DOHH2 (cell line): ENCODE results near the gene ITGA4.

Experiments used
- H3F3A ChIP-seq: fragments of 200-600 bp; sonication (generic), shearing (Covaris generic); 2 replicates; pipeline ENCODE4 v1.6.0; 2016; ENCODE audit warnings: antibody characterized with exemption, mild to moderate bottlenecking; ENCODE audit not compliant: control insufficient read depth, insufficient read depth
- H3K27ac ChIP-seq: fragments of 200-600 bp; sonication (generic); 2 replicates; pipeline ENCODE4 v1.5.1; 2014; ENCODE audit warnings: low read depth, mild to moderate bottlenecking, low read length, moderate library complexity
- H3K27me3 ChIP-seq: fragments of 200-600 bp; sonication (generic); 2 replicates; pipeline ENCODE4 v1.6.1; 2014; ENCODE audit warnings: mild to moderate bottlenecking, low read length, mixed read lengths; ENCODE audit not compliant: control insufficient read depth
- H3K36me3 ChIP-seq: fragments of 200-600 bp; sonication (generic); 2 replicates; pipeline ENCODE4 v1.6.1; 2014; ENCODE audit warnings: mild to moderate bottlenecking, low read length, moderate library complexity, mixed read lengths; ENCODE audit not compliant: control insufficient read depth
- H3K4me1 ChIP-seq: fragments of 200-600 bp; sonication (generic); 2 replicates; pipeline ENCODE4 v1.6.1; 2014; ENCODE audit warnings: mild to moderate bottlenecking, low read length, mixed read lengths; ENCODE audit not compliant: control insufficient read depth
- H3K4me2 ChIP-seq: fragments of 200-600 bp; sonication (generic); 2 replicates; pipeline ENCODE4 v1.6.0; 2014; ENCODE audit warnings: mild to moderate bottlenecking, low read length, moderate library complexity
- H3K4me3 ChIP-seq: fragments of 200-600 bp; sonication (generic); 2 replicates; pipeline ENCODE4 v1.5.1; 2014; ENCODE audit warnings: mild to moderate bottlenecking, low read length, mixed read lengths
- H3K79me2 ChIP-seq: fragments of 200-600 bp; sonication (generic); 2 replicates; pipeline ENCODE4 v1.6.1; 2014; ENCODE audit warnings: mild to moderate bottlenecking, low read length, mixed read lengths; ENCODE audit not compliant: control insufficient read depth
- H3K9me2 ChIP-seq: fragments of 200-600 bp; sonication (generic); replicated peaks from 2 replicates; pipeline ENCODE4 v1.6.1; 2014; ENCODE audit warnings: mild to moderate bottlenecking, low read length, mixed read lengths; ENCODE audit not compliant: control insufficient read depth
- H3K9me3 ChIP-seq: fragments of 200-600 bp; sonication (generic); 2 replicates; pipeline ENCODE4 v1.6.1; 2014; ENCODE audit warnings: antibody characterized with exemption, low read length, mixed read lengths; ENCODE audit not compliant: control insufficient read depth, insufficient read depth
- H4K20me1 ChIP-seq: fragments of 200-600 bp; sonication (generic); 2 replicates; pipeline ENCODE4 v1.6.0; 2014; ENCODE audit warnings: low read depth, mild to moderate bottlenecking, antibody characterized with exemption, low read length, moderate library complexity; ENCODE audit not compliant: control insufficient read depth, insufficient read depth
- CTCF ChIP-seq: fragments of 200-600 bp; sonication (generic); IDR thresholded peaks from one replicate; pipeline ENCODE4 v1.5.1; 2014; ENCODE audit warnings: antibody characterized with exemption, mild to moderate bottlenecking, low read depth, low read length; ENCODE audit not compliant: poor library complexity, severe bottlenecking
- EZH2phosphoT487 ChIP-seq: fragments of 200-600 bp; sonication (generic); IDR thresholded peaks from 2 replicates; pipeline ENCODE4 v1.6.1; 2017; ENCODE audit warnings: borderline replicate concordance, mild to moderate bottlenecking, antibody characterized with exemption, low read length, moderate library complexity, mixed read lengths

The ITGA4 gene

DNA sequence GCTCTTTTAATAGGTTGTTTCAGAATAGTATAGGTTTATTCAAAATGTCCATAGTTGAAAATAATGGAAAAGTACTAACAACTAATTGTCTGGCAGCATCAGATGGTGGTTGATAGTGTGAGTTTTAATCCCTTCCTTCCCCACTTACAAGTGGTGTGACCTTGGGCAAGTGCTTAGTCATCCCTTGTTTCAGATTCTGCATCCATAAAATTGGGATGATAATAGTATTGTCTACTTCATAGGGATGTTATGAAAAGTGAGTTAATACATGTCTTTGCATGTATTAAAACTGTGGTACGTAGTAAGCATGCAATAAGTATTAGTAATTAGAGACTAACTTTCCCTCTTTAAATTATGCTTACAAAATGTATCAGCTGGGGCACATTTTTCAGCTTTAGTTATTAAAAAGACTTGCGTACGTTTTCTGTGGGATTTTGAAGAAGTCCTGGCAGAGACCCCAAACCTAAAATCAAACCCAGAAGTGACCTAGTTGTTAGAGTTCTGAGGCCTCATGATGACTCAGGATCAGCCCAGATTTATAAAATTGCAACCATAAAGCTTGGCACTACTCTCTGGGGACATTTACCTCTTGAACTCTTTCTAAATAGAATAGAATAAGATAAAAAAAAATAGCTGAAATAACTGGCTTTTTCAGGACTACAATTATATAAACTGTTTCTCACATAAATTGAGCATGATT lies 8.6 kb downstream of the ITGA4 start:
- H3F3A ChIP-seq, result peaks cover 13% of the 10 kb centered on the region; the same call in 1 of the 2 replicates
- no peaks in the 10 kb centered on the region for H3K27me3 ChIP-seq
- peaks cover 88% of the 10 kb centered on the region for H3K79me2 ChIP-seq
- H3K36me3 ChIP-seq, result peaks cover 58% of the 10 kb centered on the region
- H3K4me1 ChIP-seq, result peaks cover 12% of the 10 kb centered on the region
- no peak overlapping the region for H3K27ac ChIP-seq
- H3K9me2 ChIP-seq, result no peaks in the 10 kb centered on the region
- no peaks in the 10 kb centered on the region for H3K9me3 ChIP-seq
- H4K20me1 ChIP-seq, result no peaks in the 10 kb centered on the region
- TF ChIP-seq EZH2phosphoT487, result no peak
- no peak for TF ChIP-seq CTCF
- H3K4me2 ChIP-seq, result no peak overlapping the region
- H3K4me3 ChIP-seq, result no peak overlapping the region

- H3K27ac ChIP-seq, result no peak overlapping the region
- peaks cover 13% of the 10 kb centered on the region; the same call in 1 of the 2 replicates for H3F3A ChIP-seq
- H3K4me3 ChIP-seq, result no peak overlapping the region
- H4K20me1 ChIP-seq, result no peaks in the 10 kb centered on the region
- H3K27me3 ChIP-seq, result no peaks in the 10 kb centered on the region
- no peak overlapping the region for H3K4me2 ChIP-seq
- H3K9me3 ChIP-seq, result no peaks in the 10 kb centered on the region
- H3K79me2 ChIP-seq, result peaks cover 88% of the 10 kb centered on the region
- peaks cover 50% of the 10 kb centered on the region for H3K36me3 ChIP-seq
- TF ChIP-seq EZH2phosphoT487 (no peak), CTCF (peak; percentile 79)
- H3K4me1 ChIP-seq, result peaks cover 3% of the 10 kb centered on the region; the same call in 1 of the 2 replicates
- H3K9me2 ChIP-seq, result no peaks in the 10 kb centered on the region
Observed at GRCh38 chr2:181466661-181467576, 9.7 kb downstream of the ITGA4 start.

GRCh38 chr2:181467966-181468707 lies 11.0 kb downstream of the ITGA4 start:
- Histone ChIP-seq H3F3A (peaks cover 13% of the 10 kb centered on the region; the same call in 1 of the 2 replicates), H3K36me3 (peaks cover 49% of the 10 kb centered on the region), H3K4me2 (no peak overlapping the region), H3K4me1 (no peaks in the 10 kb centered on the region), H3K9me2 (no peaks in the 10 kb centered on the region), H3K27me3 (no peaks in the 10 kb centered on the region), H4K20me1 (no peaks in the 10 kb centered on the region), H3K9me3 (no peaks in the 10 kb centered on the region), H3K79me2 (peaks cover 88% of the 10 kb centered on the region), H3K27ac (no peak overlapping the region), H3K4me3 (no peak overlapping the region)
- TF ChIP-seq CTCF (no peak), EZH2phosphoT487 (no peak)
